HFF-Myc (cell line): ENCODE measurements around the gene NSUN3.

Experiments used
- DNase-seq: peaks from one replicate; pipeline ENCODE4 v3.0.0-alpha.2; 2011; ENCODE audit warnings: low read depth; ENCODE audit errors: extremely low read depth
- H3K4me3 ChIP-seq: replicated peaks from 2 replicates; pipeline ENCODE4 v1.5.1; 2011; ENCODE audit warnings: low read depth, mild to moderate bottlenecking, control low read depth, low read length
- TF ChIP-seq, protein P1 (sequence below): IDR thresholded peaks from 2 replicates; pipeline ENCODE4 v1.5.1; 2012; ENCODE audit warnings: mild to moderate bottlenecking, low read depth, low read length, control low read depth; ENCODE audit errors: missing control alignments

NSUN3 gene

GRCh38 chr3:94062513-94063404 lies at the start of gene NSUN3, which contains the start of gene DHFR2:
NSUN3 (plus strand) TSS chr3:94063061; CDS start chr3:94063127, 66 bp downstream.
DHFR2 (minus strand) TSS chr3:94062916; CDS start chr3:94061511, 1,405 bp downstream.
- H3K4me3 ChIP-seq, result peak within 1 kb of the TSS; percentile 62
- TF ChIP-seq, protein P1, sequence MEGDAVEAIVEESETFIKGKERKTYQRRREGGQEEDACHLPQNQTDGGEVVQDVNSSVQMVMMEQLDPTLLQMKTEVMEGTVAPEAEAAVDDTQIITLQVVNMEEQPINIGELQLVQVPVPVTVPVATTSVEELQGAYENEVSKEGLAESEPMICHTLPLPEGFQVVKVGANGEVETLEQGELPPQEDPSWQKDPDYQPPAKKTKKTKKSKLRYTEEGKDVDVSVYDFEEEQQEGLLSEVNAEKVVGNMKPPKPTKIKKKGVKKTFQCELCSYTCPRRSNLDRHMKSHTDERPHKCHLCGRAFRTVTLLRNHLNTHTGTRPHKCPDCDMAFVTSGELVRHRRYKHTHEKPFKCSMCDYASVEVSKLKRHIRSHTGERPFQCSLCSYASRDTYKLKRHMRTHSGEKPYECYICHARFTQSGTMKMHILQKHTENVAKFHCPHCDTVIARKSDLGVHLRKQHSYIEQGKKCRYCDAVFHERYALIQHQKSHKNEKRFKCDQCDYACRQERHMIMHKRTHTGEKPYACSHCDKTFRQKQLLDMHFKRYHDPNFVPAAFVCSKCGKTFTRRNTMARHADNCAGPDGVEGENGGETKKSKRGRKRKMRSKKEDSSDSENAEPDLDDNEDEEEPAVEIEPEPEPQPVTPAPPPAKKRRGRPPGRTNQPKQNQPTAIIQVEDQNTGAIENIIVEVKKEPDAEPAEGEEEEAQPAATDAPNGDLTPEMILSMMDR, result no peak
- peak; percentile 96 for DNase-seq

GRCh38 chr3:94015025-94015424 lies 47.8 kb upstream of the NSUN3 start:
- DNase-seq, result no peak
- H3K4me3 ChIP-seq, result no peak overlapping the region
- TF ChIP-seq, protein P1, result no peak

DNA sequence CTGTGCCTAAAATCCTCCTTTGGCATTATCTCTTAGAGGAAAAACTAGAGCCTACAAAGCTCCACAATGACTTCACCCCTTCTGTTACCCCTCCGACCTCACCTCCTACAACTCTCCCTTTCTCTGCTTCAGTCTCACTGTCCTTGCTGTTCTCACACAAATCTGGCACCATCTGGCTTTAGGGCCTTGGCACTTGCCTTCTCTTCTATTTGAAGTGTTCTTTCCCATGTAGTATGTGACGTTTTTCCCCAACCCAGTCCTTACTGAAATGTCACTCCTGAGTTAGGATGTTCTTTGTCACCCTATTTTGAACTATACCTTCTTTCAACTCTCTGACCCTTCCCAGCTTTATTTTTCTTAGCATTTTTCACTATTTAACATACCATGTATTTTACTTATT lies 43.2 kb upstream of the NSUN3 start:
- no peak for DNase-seq
- TF ChIP-seq, protein P1, result no peak
- no peak overlapping the region for H3K4me3 ChIP-seq

- DNase-seq, result no peak
- TF ChIP-seq, protein P1, result no peak
- H3K4me3 ChIP-seq, result no peak overlapping the region
These were observed 42.6 kb upstream of the NSUN3 start for GRCh38 chr3:94020293-94020692.

DNA sequence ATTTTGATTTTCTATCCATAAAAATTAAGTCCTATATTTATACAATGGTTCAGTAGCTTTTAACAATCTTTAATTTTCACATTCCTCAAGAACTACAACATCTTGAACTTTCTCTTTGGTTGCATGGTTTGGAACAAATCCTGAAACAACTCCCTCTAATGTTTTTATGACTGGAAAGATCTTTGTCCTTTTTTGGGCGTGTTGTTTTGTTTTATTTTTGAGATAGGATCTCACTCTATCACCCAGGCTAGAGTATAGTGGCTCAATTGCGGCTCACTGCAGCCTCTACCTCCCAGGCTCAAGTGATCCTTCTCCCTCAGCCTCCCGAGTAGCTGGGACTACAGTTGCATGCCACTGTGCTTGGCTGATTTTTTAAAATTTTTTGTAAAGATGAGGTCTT lies 38.5 kb upstream of the NSUN3 start:
- H3K4me3 ChIP-seq, result no peak overlapping the region
- no peak for DNase-seq
- TF ChIP-seq, protein P1, result no peak

GRCh38 chr3:94026623-94027022 lies 36.2 kb upstream of the NSUN3 start:
- no peak overlapping the region for H3K4me3 ChIP-seq
- DNase-seq, result no peak
- TF ChIP-seq, protein P1, result no peak
